IMR-90 (cell line): ENCODE results near the gene ALOX12. TPM values are rescaled to one million over a fixed set of nuclear protein-coding genes. Genes with fewer than 3 reads are reported as not detected.

Source experiments
- ATAC-seq: fragments of 200-7000 bp; cut with Tn5 transposase; 2 replicates; pipeline ENCODE4 v1.9.1; 2020; ENCODE audit warnings: low read depth, mild to moderate bottlenecking, moderate library complexity
- BruUV-seq: library from RNA; stranded (reverse); fragments of 400-500 nt; replicated peaks from 2 replicates; lab custom pipeline; 2021; lab: Mats Ljungman, UMichigan
- CTCF ChIA-PET: fragments of 300-600 bp; formaldehyde crosslinking; extraction: SDS; loops from one replicate; lab custom pipeline; 2021; ENCODE audit warnings: antibody characterized with exemption; lab: Yijun Ruan, JAX
- POLR2A ChIA-PET: fragments of 300-600 bp; sonication (Branson Sonifier 250); formaldehyde crosslinking; loops from one replicate; lab custom pipeline; 2022; ENCODE audit warnings: antibody characterized with exemption; ENCODE audit not compliant: unreplicated experiment; lab: Charles Lee
- DNase-seq: peaks from one replicate; pipeline ENCODE4 v3.0.0; 2013
- H2AFZ ChIP-seq: replicated peaks from 2 replicates; pipeline ENCODE3; 2013; ENCODE audit warnings: low read length, mild to moderate bottlenecking; ENCODE audit not compliant: poor library complexity
- H2AK5ac ChIP-seq: 2 replicates; pipeline ENCODE4 v1.6.1; 2013; ENCODE audit warnings: low read depth, low read length, inconsistent platforms
- H2AK9ac ChIP-seq: replicated peaks from 2 replicates; pipeline ENCODE3; 2013; ENCODE audit warnings: mild to moderate bottlenecking, low read depth, low read length, moderate library complexity; ENCODE audit not compliant: poor library complexity
- H2BK120ac ChIP-seq: 2 replicates; pipeline ENCODE4 v1.6.1; 2013; ENCODE audit warnings: low read depth, low read length, inconsistent platforms
- H2BK15ac ChIP-seq: 3 replicates; pipeline ENCODE4 v1.6.1; 2013; ENCODE audit warnings: low read depth, low read length, inconsistent platforms
- H2BK20ac ChIP-seq: 2 replicates; pipeline ENCODE4 v1.6.1; 2013; ENCODE audit warnings: low read depth, mild to moderate bottlenecking, inconsistent platforms, low read length, moderate library complexity
- H2BK5ac ChIP-seq: 2 replicates; pipeline ENCODE4 v1.6.1; 2013; ENCODE audit warnings: mild to moderate bottlenecking, low read depth, low read length, inconsistent platforms; ENCODE audit not compliant: poor library complexity, severe bottlenecking
- H3K14ac ChIP-seq: replicated peaks from 2 replicates; pipeline ENCODE4 v1.6.1; 2013; ENCODE audit warnings: low read depth, low read length, inconsistent platforms
- H3K18ac ChIP-seq: 2 replicates; pipeline ENCODE4 v1.6.1; 2013; ENCODE audit warnings: low read depth, low read length, control low read depth
- H3K23ac ChIP-seq: 2 replicates; pipeline ENCODE4 v1.6.1; 2013; ENCODE audit warnings: low read depth, low read length, inconsistent platforms
- H3K27ac ChIP-seq: 2 replicates; pipeline ENCODE4 v1.5.1; 2013; ENCODE audit warnings: mild to moderate bottlenecking, control low read depth, low read length; ENCODE audit not compliant: insufficient read depth
- H3K27me3 ChIP-seq: 2 replicates; pipeline ENCODE4 v1.6.1; 2013; ENCODE audit warnings: low read length; ENCODE audit not compliant: control insufficient read depth, insufficient read depth
- H3K36me3 ChIP-seq: 2 replicates; pipeline ENCODE4 v1.6.1; 2013; ENCODE audit warnings: low read length, mixed read lengths; ENCODE audit not compliant: control insufficient read depth, insufficient read depth
- H3K4ac ChIP-seq: 2 replicates; pipeline ENCODE4 v1.6.1; 2013; ENCODE audit warnings: low read depth, low read length, inconsistent platforms
- H3K4me1 ChIP-seq: 2 replicates; pipeline ENCODE4 v1.6.1; 2013; ENCODE audit warnings: low read length, mixed read lengths; ENCODE audit not compliant: control insufficient read depth, insufficient read depth
- H3K4me2 ChIP-seq: 2 replicates; pipeline ENCODE4 v1.6.1; 2013; ENCODE audit warnings: low read depth, mild to moderate bottlenecking, control low read depth, low read length, moderate library complexity
- H3K4me3 ChIP-seq: 2 replicates; pipeline ENCODE4 v1.5.1; 2013; ENCODE audit warnings: low read depth, mild to moderate bottlenecking, control low read depth, low read length, moderate library complexity; ENCODE audit not compliant: insufficient read depth
- H3K56ac ChIP-seq: 2 replicates; pipeline ENCODE4 v1.6.1; 2013; ENCODE audit warnings: low read length, inconsistent platforms; ENCODE audit not compliant: insufficient read depth; ENCODE audit errors: extremely low read depth
- H3K79me1 ChIP-seq, 2 experiments: 2 replicates each; pipeline ENCODE4 v1.6.1; 2013; ENCODE audit warnings: low read length in 2 of 2, inconsistent platforms in 1 of 2, low read depth in 1 of 2
- H3K9ac ChIP-seq: 2 replicates; pipeline ENCODE4 v1.6.1; 2013; ENCODE audit warnings: low read depth, low read length, control low read depth
- H3K9me1 ChIP-seq: 2 replicates; pipeline ENCODE4 v1.6.1; 2013; ENCODE audit warnings: low read length, inconsistent platforms; ENCODE audit not compliant: insufficient read depth
- H3K9me3 ChIP-seq: 2 replicates; pipeline ENCODE4 v1.6.1; 2013; ENCODE audit warnings: low read length; ENCODE audit not compliant: control insufficient read depth, insufficient read depth
- H4K20me1 ChIP-seq: 2 replicates; pipeline ENCODE4 v1.6.1; 2013; ENCODE audit warnings: low read length, inconsistent platforms; ENCODE audit not compliant: insufficient read depth
- H4K5ac ChIP-seq: 2 replicates; pipeline ENCODE4 v1.6.1; 2013; ENCODE audit warnings: mild to moderate bottlenecking, low read depth, low read length, control low read depth
- H4K8ac ChIP-seq, 2 experiments: 2 replicates each; pipeline ENCODE4 v1.6.1; 2013; ENCODE audit warnings: low read depth in 2 of 2, low read length in 2 of 2, control low read depth in 1 of 2, inconsistent platforms in 1 of 2
- H4K91ac ChIP-seq: 2 replicates; pipeline ENCODE4 v1.6.1; 2013; ENCODE audit warnings: low read depth, low read length, inconsistent platforms; ENCODE audit not compliant: insufficient read depth
- BHLHE40 ChIP-seq: fragments of 150-350 bp; IDR thresholded peaks from 2 replicates; pipeline ENCODE4 v1.6.1; 2016; ENCODE audit warnings: mild to moderate bottlenecking, low read depth, low read length
- CHD1 ChIP-seq: IDR thresholded peaks from 2 replicates; pipeline ENCODE4 v1.6.1; 2012; ENCODE audit warnings: low read depth, low read length, improper control_type of control experiment
- FOS ChIP-seq: fragments of 150-350 bp; IDR thresholded peaks from 2 replicates; pipeline ENCODE4 v1.6.1; 2016; ENCODE audit warnings: low read depth, low read length
- MAZ ChIP-seq: IDR thresholded peaks from 2 replicates; pipeline ENCODE4 v1.6.1; 2012; ENCODE audit warnings: low read depth, mild to moderate bottlenecking, low read length, improper control_type of control experiment, moderate library complexity, borderline replicate concordance
- POLR2A ChIP-seq: IDR thresholded peaks from 2 replicates; pipeline ENCODE4 v1.6.1; 2012; ENCODE audit warnings: mild to moderate bottlenecking, low read depth, low read length
- WGBS, 2 experiments: methylation state at CpG; one replicate each; pipeline versions ENCODE4 v1.1.5 to v1.1.7; 2013; ENCODE audit warnings: missing lambda C conversion rate in 2 of 2; ENCODE audit not compliant: insufficient read length in 1 of 2; ENCODE audit errors: extremely low coverage in 2 of 2; 5-methylcytosine and 5-hydroxymethylcytosine counted together
- dilution Hi-C: fragments of 300-500 bp; cut with HindIII; formaldehyde crosslinking; loops from one replicate; pipeline ENCODE4 v1.14.3; 2018; ENCODE audit warnings: low sequenced_read_pairs; ENCODE audit not compliant: unreplicated experiment
- in situ Hi-C: fragments of 300-500 bp; cut with MboI; formaldehyde crosslinking; loops from 3 replicates; pipeline ENCODE4 v1.14.3; 2019; ENCODE audit warnings: low sequenced_read_pairs, inconsistent platforms, mixed read lengths
- intact Hi-C: fragments of 100-400 bp; cut with micrococcal nuclease; formaldehyde crosslinking; loops from 2 replicates; pipeline ENCODE4 v1.10.0; 2022
- polyA plus RNA-seq, 3 experiments: library from polyadenylated mRNA; depleted of rRNA; stranded (reverse); fragments of >200 nt; gene quantifications; 2 replicates each; pipeline ENCODE4 v1.2.3, GENCODE V29; 2012; ENCODE audit warnings: low replicate concordance in 1 of 3
- total RNA-seq: library from RNA; depleted of rRNA; stranded (reverse); fragments of >200 nt; gene quantifications from 2 replicates; pipeline ENCODE4 v1.2.3, GENCODE V29; 2012
- TF ChIP-seq, protein P1 (sequence below): fragments of 150-350 bp; IDR thresholded peaks from 2 replicates; pipeline ENCODE4 v1.6.1; 2017; ENCODE audit warnings: mild to moderate bottlenecking, antibody characterized with exemption, low read length, low read depth

The ALOX12 gene
- total and polyA plus RNA-seq, 2 of the 4 experiments (the other 2 are of a cell fraction): 0.03 TPM; not detected in 1

GRCh38 chr17:7034955-7035590, 39.2 kb downstream of the ALOX12 start (continued):
- no peak for TF ChIP-seq MAZ

GRCh38 chr17:7035591-7036368, 39.9 kb downstream of the ALOX12 start, which contains the start of gene SLC16A13:
SLC16A13 (plus strand) TSS chr17:7036015; CDS start chr17:7036383, 368 bp downstream.
- dilution Hi-C loops (no loop called here), in situ Hi-C loops (no loop called here), intact Hi-C loops (no loop called here)
- Histone ChIP-seq H2BK20ac (peak within 1 kb of the TSS; percentile 41; the same call in 1 of the 2 replicates), H3K27me3 (no peaks in the 10 kb centered on the region), H3K56ac (peak within 1 kb of the TSS; percentile 85), H3K18ac (peak within 1 kb of the TSS; percentile 80), H4K5ac (peak within 1 kb of the TSS; percentile 92), H3K9me1 (peaks cover 8% of the 10 kb centered on the region; the same call in 1 of the 2 replicates), H3K79me1 (peaks cover 5 to 17% of the 10 kb centered on the region in 2 experiments; a peak in 1 of 4 replicates), H3K23ac (peak within 1 kb of the TSS; percentile 66), H4K20me1 (no peaks in the 10 kb centered on the region), H3K9me3 (no peaks in the 10 kb centered on the region), H3K9ac (peak within 1 kb of the TSS; percentile 61), H2BK5ac (peak within 1 kb of the TSS; percentile 71), H3K14ac (peak within 1 kb of the TSS; percentile 88), H3K4ac (peak within 1 kb of the TSS; percentile 90), H2AK9ac (peak within 1 kb of the TSS; percentile 97), H4K91ac (peak within 1 kb of the TSS; percentile 91), H2BK15ac (peak within 1 kb of the TSS; percentile 61; the same call in 1 of the 3 replicates), H3K4me2 (peak within 1 kb of the TSS; percentile 82), H3K36me3 (no peaks in the 10 kb centered on the region), H3K27ac (peak within 1 kb of the TSS; percentile 71), H3K4me1 (peaks cover 8% of the 10 kb centered on the region; the same call in 1 of the 2 replicates), H2AK5ac (peak within 1 kb of the TSS; percentile 46), H2AFZ (peak within 1 kb of the TSS; percentile 97), H2BK120ac (peak within 1 kb of the TSS; percentile 53), H3K4me3 (peak within 1 kb of the TSS; percentile 60), H4K8ac (peak within 1 kb of the TSS; percentile 95 to 98)
- DNase-seq (peak; percentile 94), ATAC-seq (peak; percentile 98)
- POLR2A ChIA-PET: interaction anchor here (0.5 to 0.7 kb wide), 2 partner anchors 8 to 181 kb away, joined by 4 to 6 read pairs; no protein-coding TSS in a partner anchor
- TF ChIP-seq CHD1 (no peak), FOS (peak; percentile 22; the same call in 1 of the 2 replicates), BHLHE40 (peak; percentile 25; the same call in 1 of the 2 replicates), POLR2A (peak; percentile 70; the same call in 1 of the 2 replicates)
- TF ChIP-seq, protein P1, sequence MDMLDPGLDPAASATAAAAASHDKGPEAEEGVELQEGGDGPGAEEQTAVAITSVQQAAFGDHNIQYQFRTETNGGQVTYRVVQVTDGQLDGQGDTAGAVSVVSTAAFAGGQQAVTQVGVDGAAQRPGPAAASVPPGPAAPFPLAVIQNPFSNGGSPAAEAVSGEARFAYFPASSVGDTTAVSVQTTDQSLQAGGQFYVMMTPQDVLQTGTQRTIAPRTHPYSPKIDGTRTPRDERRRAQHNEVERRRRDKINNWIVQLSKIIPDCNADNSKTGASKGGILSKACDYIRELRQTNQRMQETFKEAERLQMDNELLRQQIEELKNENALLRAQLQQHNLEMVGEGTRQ: peak; percentile 99
- 0% methylated on average over 14 of the region's 52 CpGs; no CpG with 5 or more reads in 1 of the 2 experiments for WGBS, 2 experiments
- no TSS peak for BruUV-seq
- CTCF ChIA-PET: no interaction called here
